Smooth muscle cell (in vitro differentiated cells): ENCODE data around the gene JKAMP. TPM values are rescaled to one million over a fixed set of nuclear protein-coding genes. Genes with fewer than 3 reads are reported as not detected.

Source experiments
- DNase-seq: peaks from one replicate; lab custom pipeline; 2025; ENCODE audit not compliant: unreplicated experiment; lab: John Stamatoyannopoulos, UW
- H2AFZ ChIP-seq: fragments of 200-600 bp; sonication (generic); 2 replicates; pipeline ENCODE4 v1.6.0; 2016; ENCODE audit warnings: antibody characterized with exemption, low read depth, mild to moderate bottlenecking
- H3F3A ChIP-seq: fragments of 200-600 bp; sonication (generic); 2 replicates; pipeline ENCODE4 v1.6.0; 2017; ENCODE audit warnings: antibody characterized with exemption, low read depth
- H3K27ac ChIP-seq: fragments of 200-600 bp; sonication (generic); 2 replicates; pipeline ENCODE4 v1.5.1; 2016; ENCODE audit warnings: low read depth, mild to moderate bottlenecking
- H3K27me3 ChIP-seq: fragments of 200-600 bp; sonication (generic); 2 replicates; pipeline ENCODE4 v1.6.1; 2016; ENCODE audit warnings: low read depth, mild to moderate bottlenecking
- H3K36me3 ChIP-seq: fragments of 200-600 bp; sonication (generic); 2 replicates; pipeline ENCODE4 v1.5.1; 2016; ENCODE audit warnings: low read depth
- H3K4me1 ChIP-seq: fragments of 200-600 bp; sonication (generic); 2 replicates; pipeline ENCODE4 v1.5.1; 2016; ENCODE audit warnings: low read depth
- H3K4me2 ChIP-seq: fragments of 200-600 bp; sonication (generic); 2 replicates; pipeline ENCODE4 v1.6.0; 2016; ENCODE audit warnings: mild to moderate bottlenecking
- H3K4me3 ChIP-seq: fragments of 200-600 bp; sonication (generic); 2 replicates; pipeline ENCODE4 v1.5.1; 2016; ENCODE audit warnings: mild to moderate bottlenecking
- H3K79me2 ChIP-seq: fragments of 200-600 bp; sonication (generic); 2 replicates; pipeline ENCODE4 v1.6.0; 2016; ENCODE audit warnings: low read depth, mild to moderate bottlenecking
- H3K9ac ChIP-seq: fragments of 200-600 bp; sonication (generic); 2 replicates; pipeline ENCODE4 v1.6.0; 2016; ENCODE audit warnings: low read depth
- H3K9me3 ChIP-seq: fragments of 200-600 bp; sonication (generic); replicated peaks from 2 replicates; pipeline ENCODE4 v1.5.1; 2016; ENCODE audit warnings: low read depth
- H4K20me1 ChIP-seq: fragments of 200-600 bp; sonication (generic); 2 replicates; pipeline ENCODE4 v1.6.0; 2016; ENCODE audit warnings: low read depth
- WGBS: methylation state at CpG from one replicate; pipeline ENCODE4 v1.1.7; 2016; ENCODE audit warnings: low lambda C conversion rate; 5-methylcytosine and 5-hydroxymethylcytosine counted together
- polyA plus RNA-seq: library from polyadenylated mRNA; unstranded; fragments of >200 nt; fragmentation: Nextera tagmentation; extraction: Ambion mirVana; gene quantifications from 2 replicates; pipeline ENCODE4 v1.2.1, GENCODE V29; 2016
- total RNA-seq: library from RNA; depleted of rRNA; stranded (reverse); fragments of >200 nt; gene quantifications from 2 replicates; pipeline ENCODE4 v1.2.3, GENCODE V29; 2014
- TF ChIP-seq, protein P1 (sequence below): fragments of 200-600 bp; sonication (generic); IDR thresholded peaks from 2 replicates; pipeline ENCODE4 v1.5.1; 2017; ENCODE audit warnings: borderline replicate concordance, mild to moderate bottlenecking, antibody characterized with exemption; ENCODE audit not compliant: insufficient read depth, poor library complexity, severe bottlenecking

Gene JKAMP
- total and polyA plus RNA-seq, 2 experiments from 2014 or later = 81.2 to 147 TPM

- 82% methylated on average over 3 of the region's 3 CpGs for WGBS
- no peak overlapping the region for H3K27ac ChIP-seq
- TF ChIP-seq, protein P1, sequence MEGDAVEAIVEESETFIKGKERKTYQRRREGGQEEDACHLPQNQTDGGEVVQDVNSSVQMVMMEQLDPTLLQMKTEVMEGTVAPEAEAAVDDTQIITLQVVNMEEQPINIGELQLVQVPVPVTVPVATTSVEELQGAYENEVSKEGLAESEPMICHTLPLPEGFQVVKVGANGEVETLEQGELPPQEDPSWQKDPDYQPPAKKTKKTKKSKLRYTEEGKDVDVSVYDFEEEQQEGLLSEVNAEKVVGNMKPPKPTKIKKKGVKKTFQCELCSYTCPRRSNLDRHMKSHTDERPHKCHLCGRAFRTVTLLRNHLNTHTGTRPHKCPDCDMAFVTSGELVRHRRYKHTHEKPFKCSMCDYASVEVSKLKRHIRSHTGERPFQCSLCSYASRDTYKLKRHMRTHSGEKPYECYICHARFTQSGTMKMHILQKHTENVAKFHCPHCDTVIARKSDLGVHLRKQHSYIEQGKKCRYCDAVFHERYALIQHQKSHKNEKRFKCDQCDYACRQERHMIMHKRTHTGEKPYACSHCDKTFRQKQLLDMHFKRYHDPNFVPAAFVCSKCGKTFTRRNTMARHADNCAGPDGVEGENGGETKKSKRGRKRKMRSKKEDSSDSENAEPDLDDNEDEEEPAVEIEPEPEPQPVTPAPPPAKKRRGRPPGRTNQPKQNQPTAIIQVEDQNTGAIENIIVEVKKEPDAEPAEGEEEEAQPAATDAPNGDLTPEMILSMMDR = no peak
- H3K4me3 ChIP-seq = no peak overlapping the region
- no peak for DNase-seq
- no peak overlapping the region for H3K9ac ChIP-seq
- peaks cover 31% of the 10 kb centered on the region for H4K20me1 ChIP-seq
- H3K27me3 ChIP-seq = no peaks in the 10 kb centered on the region
- no peaks in the 10 kb centered on the region for H3K4me1 ChIP-seq
- no peaks in the 10 kb centered on the region for H3K79me2 ChIP-seq
- peaks cover 19% of the 10 kb centered on the region for H3K36me3 ChIP-seq
- no peak overlapping the region for H3K4me2 ChIP-seq
- H3F3A ChIP-seq = no peaks in the 10 kb centered on the region
- H2AFZ ChIP-seq = no peak overlapping the region
- H3K9me3 ChIP-seq = no peaks in the 10 kb centered on the region
These were observed 16.4 kb downstream of the JKAMP start for GRCh38 chr14:59500732-59501131.

DNA sequence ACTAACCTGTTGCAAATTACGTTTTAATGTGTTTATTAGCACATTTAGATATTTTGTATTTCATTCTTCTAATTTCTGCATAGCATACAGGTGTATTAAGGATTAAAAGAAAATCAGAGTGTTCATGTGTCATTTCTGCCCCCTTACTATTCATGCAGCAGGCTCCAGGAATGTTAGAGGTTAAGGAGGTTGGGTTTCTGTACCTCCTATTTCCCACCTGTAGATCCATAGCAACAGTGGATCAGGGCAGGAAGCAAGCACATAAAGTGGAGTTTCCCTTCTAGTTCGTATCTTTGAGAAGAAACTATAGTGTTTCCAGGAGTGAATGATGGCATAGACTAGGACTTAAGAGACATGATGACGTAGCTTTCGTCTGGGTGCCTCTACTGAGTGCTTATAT, 18.9 kb downstream of the JKAMP start:
- H2AFZ ChIP-seq = no peak overlapping the region
- no peaks in the 10 kb centered on the region for H3K4me1 ChIP-seq
- H3K27me3 ChIP-seq = no peaks in the 10 kb centered on the region
- peaks cover 15% of the 10 kb centered on the region for H4K20me1 ChIP-seq
- no peaks in the 10 kb centered on the region for H3K79me2 ChIP-seq
- WGBS = 95% methylated on average over 4 of the region's 4 CpGs
- no peak overlapping the region for H3K9ac ChIP-seq
- DNase-seq = no peak
- H3K4me2 ChIP-seq = no peak overlapping the region
- H3F3A ChIP-seq = no peaks in the 10 kb centered on the region
- H3K4me3 ChIP-seq = no peak overlapping the region
- TF ChIP-seq, protein P1 = no peak
- peaks cover 9% of the 10 kb centered on the region for H3K36me3 ChIP-seq
- H3K9me3 ChIP-seq = no peaks in the 10 kb centered on the region
- no peak overlapping the region for H3K27ac ChIP-seq

DNA sequence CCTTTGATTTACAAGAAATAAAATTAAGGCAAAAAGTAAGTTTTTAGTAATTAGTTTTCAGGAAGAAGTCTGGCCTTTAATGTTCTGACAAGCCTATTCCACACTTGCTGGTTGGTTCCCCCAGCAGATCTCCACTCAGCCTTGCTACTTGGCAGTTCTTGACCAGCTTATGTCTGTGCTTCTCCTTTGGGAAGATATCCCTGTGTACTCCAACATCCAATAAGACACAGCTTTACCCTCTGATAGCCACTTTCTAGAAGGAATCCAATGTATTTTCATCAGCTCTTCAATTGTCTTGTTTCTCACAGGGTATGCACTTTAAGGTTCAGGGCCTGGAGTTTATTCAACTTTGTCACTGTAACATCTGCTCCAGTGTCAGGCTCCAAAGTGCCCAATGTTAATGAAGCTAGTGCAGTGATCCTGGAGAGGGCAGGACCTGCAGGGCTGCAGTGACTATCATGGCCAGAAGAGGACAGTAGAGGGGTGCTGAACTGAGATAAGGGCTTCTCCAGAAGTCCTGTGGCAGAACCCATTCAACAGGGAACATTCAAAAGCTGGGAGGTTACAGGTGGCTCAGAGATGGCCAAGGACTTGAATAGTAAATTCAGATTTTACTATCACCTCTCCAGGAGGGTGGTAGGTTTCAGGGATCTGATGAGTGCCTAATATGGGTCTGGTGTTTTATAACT, 22.9 kb downstream of the JKAMP start:
- Histone ChIP-seq H3K9me3 (no peaks in the 10 kb centered on the region), H3K27ac (no peak overlapping the region), H3K79me2 (no peaks in the 10 kb centered on the region), H3F3A (peaks cover 13% of the 10 kb centered on the region), H4K20me1 (peaks cover 7% of the 10 kb centered on the region), H3K4me2 (no peak overlapping the region), H3K4me1 (peaks cover 4% of the 10 kb centered on the region), H3K9ac (no peak overlapping the region), H3K4me3 (no peak overlapping the region), H2AFZ (no peak overlapping the region), H3K36me3 (no peaks in the 10 kb centered on the region), H3K27me3 (no peaks in the 10 kb centered on the region)
- no peak for DNase-seq
- TF ChIP-seq, protein P1 = peak; percentile 79

DNA sequence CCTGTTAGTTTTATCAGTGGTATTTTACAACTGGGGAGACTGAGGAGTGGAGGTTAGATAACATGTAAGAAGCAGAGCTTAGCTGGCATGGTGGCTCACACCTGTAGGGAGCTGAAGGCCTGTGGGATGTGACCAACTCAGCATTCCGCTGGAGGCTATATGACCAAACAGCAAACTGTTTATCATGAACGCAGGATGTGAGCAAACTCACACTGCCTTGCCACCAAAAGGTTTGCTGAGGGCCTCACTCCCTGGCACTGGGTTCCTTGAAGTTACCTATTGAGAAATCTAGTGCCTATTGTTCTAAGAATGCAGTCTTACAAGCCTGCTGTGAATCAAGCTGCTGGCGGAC, 23.4 kb downstream of the JKAMP start:
- H3K4me3 ChIP-seq = no peak overlapping the region
- no peaks in the 10 kb centered on the region for H3K79me2 ChIP-seq
- 95% methylated on average over 3 of the region's 3 CpGs for WGBS
- peaks cover 7% of the 10 kb centered on the region for H3K4me1 ChIP-seq
- peaks cover 13% of the 10 kb centered on the region for H3F3A ChIP-seq
- TF ChIP-seq, protein P1 = no peak
- no peak overlapping the region for H2AFZ ChIP-seq
- H3K27ac ChIP-seq = no peak overlapping the region
- peaks cover 4% of the 10 kb centered on the region for H4K20me1 ChIP-seq
- H3K9me3 ChIP-seq = no peaks in the 10 kb centered on the region
- no peak overlapping the region for H3K9ac ChIP-seq
- H3K36me3 ChIP-seq = no peaks in the 10 kb centered on the region
- no peak overlapping the region for H3K4me2 ChIP-seq
- no peak for DNase-seq
- H3K27me3 ChIP-seq = no peaks in the 10 kb centered on the region
